Lower lobe of right lung (tissue), 2 donors: ENCODE data around the gene TTLL9. TPM values are rescaled to one million over a fixed set of nuclear protein-coding genes. Genes with fewer than 3 reads are reported as not detected.

ENCODE experiments used
- ATAC-seq, 2 donors: fragments of 200-7000 bp; cut with Tn5 transposase; one replicate each; pipeline ENCODE4 v1.9.1; 2020 to 2022; ENCODE audit warnings: mild to moderate bottlenecking in 2 of 2, moderate library complexity in 2 of 2
- DNase-seq: peaks from one replicate; pipeline ENCODE4 v3.0.0-alpha.2; 2020
- H3K27ac ChIP-seq: fragments of 200-600 bp; one replicate; pipeline ENCODE4 v1.8.0; 2022
- H3K27me3 ChIP-seq: fragments of 200-600 bp; one replicate; pipeline ENCODE4 v1.8.0; 2022; ENCODE audit warnings: low read depth
- H3K36me3 ChIP-seq: fragments of 200-600 bp; one replicate; pipeline ENCODE4 v1.8.0; 2022; ENCODE audit warnings: mild to moderate bottlenecking
- H3K4me1 ChIP-seq: fragments of 200-600 bp; one replicate; pipeline ENCODE4 v1.8.0; 2022
- H3K4me3 ChIP-seq: fragments of 200-600 bp; one replicate; pipeline ENCODE4 v1.8.0; 2022; ENCODE audit warnings: mild to moderate bottlenecking
- H3K9me3 ChIP-seq: fragments of 200-600 bp; one replicate; pipeline ENCODE4 v1.8.0; 2022
- intact Hi-C: fragments of 100-400 bp; cut with DNase I; formaldehyde crosslinking; loops from one replicate; pipeline ENCODE4 v1.11.0; 2022
- total RNA-seq: library from RNA; stranded (reverse); fragmentation: NEBNext Ultra II Directional; extraction: Animal tissue kit (Norgen Biotek cat#: 25700); gene quantifications from one replicate; pipeline ENCODE4 v1.2.1, GENCODE V29; 2021
- TF ChIP-seq, protein P1 (sequence below): fragments of 200-600 bp; IDR thresholded peaks from one replicate; pipeline ENCODE4 v1.8.0; 2022; ENCODE audit warnings: antibody characterized with exemption, mild to moderate bottlenecking
- donor health status: DM: no; HTN: yes; CAD: no; lungs with severe emphysema.

The TTLL9 gene
- total RNA-seq, 1 donor from 2014 or later = 5.9 TPM

DNA sequence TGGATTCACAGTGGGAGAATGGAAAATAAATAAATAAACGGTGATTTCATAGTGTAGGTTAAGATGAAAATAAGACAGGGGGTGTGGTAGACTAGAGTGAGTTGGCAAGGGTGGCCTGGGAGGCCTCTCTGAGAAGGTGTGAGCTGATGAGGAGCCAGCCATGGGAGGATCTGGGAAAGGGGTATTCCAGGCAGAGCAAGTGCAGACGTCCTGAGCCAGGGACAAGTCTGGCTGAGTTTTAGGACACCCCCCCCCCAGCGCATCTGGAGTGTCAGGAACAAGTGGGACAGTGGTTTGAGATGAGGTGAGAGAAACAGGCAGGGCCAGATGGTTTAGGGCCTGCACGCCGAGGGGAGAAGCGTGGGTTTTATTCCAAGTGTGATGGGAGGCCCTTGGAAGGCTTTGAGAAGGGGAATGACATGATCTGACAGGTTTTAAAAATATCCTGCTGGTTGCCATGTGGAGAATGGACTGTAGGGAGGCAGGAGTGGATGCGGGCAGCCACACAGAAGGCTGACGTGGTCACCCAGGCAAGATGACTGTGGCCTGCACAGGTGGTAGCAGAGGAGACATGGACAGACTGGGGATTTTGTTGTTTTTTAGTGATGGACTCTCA, 118.7 kb downstream of the TTLL9 start:
- Histone ChIP-seq H3K4me3 (no peak overlapping the region), H3K27ac (no peak overlapping the region), H3K4me1 (no peaks in the 10 kb centered on the region), H3K27me3 (peaks cover 7% of the 10 kb centered on the region), H3K36me3 (no peaks in the 10 kb centered on the region), H3K9me3 (no peaks in the 10 kb centered on the region)
- intact Hi-C loops = no loop called here
- DNase-seq (no peak), ATAC-seq (no peak)
- TF ChIP-seq, protein P1, sequence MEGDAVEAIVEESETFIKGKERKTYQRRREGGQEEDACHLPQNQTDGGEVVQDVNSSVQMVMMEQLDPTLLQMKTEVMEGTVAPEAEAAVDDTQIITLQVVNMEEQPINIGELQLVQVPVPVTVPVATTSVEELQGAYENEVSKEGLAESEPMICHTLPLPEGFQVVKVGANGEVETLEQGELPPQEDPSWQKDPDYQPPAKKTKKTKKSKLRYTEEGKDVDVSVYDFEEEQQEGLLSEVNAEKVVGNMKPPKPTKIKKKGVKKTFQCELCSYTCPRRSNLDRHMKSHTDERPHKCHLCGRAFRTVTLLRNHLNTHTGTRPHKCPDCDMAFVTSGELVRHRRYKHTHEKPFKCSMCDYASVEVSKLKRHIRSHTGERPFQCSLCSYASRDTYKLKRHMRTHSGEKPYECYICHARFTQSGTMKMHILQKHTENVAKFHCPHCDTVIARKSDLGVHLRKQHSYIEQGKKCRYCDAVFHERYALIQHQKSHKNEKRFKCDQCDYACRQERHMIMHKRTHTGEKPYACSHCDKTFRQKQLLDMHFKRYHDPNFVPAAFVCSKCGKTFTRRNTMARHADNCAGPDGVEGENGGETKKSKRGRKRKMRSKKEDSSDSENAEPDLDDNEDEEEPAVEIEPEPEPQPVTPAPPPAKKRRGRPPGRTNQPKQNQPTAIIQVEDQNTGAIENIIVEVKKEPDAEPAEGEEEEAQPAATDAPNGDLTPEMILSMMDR = no peak

- intact Hi-C loops = no loop called here
- no peak overlapping the region for H3K4me3 ChIP-seq
- no peaks in the 10 kb centered on the region for H3K36me3 ChIP-seq
- TF ChIP-seq, protein P1 = no peak
- no peaks in the 10 kb centered on the region for H3K4me1 ChIP-seq
- no peaks in the 10 kb centered on the region for H3K9me3 ChIP-seq
- ATAC-seq = no peak
- no peak overlapping the region for H3K27ac ChIP-seq
- DNase-seq = no peak
- H3K27me3 ChIP-seq = peaks cover 23% of the 10 kb centered on the region
Measured at GRCh38 chr20:31990641-31991338, 120.4 kb downstream of the TTLL9 start.

- ATAC-seq = no peak
- H3K27me3 ChIP-seq = peaks cover 25% of the 10 kb centered on the region
- H3K4me3 ChIP-seq = no peak overlapping the region
- no peaks in the 10 kb centered on the region for H3K4me1 ChIP-seq
- intact Hi-C loops = no loop called here
- DNase-seq = no peak
- no peak overlapping the region for H3K27ac ChIP-seq
- H3K36me3 ChIP-seq = no peaks in the 10 kb centered on the region
- TF ChIP-seq, protein P1 = no peak
- no peaks in the 10 kb centered on the region for H3K9me3 ChIP-seq
Measured at GRCh38 chr20:31991339-31991705, 120.9 kb downstream of the TTLL9 start.

GRCh38 chr20:31992086-31992485, 121.7 kb downstream of the TTLL9 start:
- TF ChIP-seq, protein P1 = no peak
- Histone ChIP-seq H3K27ac (no peak overlapping the region), H3K4me1 (no peaks in the 10 kb centered on the region), H3K36me3 (no peaks in the 10 kb centered on the region), H3K27me3 (peaks cover 32% of the 10 kb centered on the region), H3K4me3 (no peak overlapping the region), H3K9me3 (no peaks in the 10 kb centered on the region)
- no peak for DNase-seq
- no peak for ATAC-seq
- intact Hi-C loops = no loop called here

Other genes with a start within 250 kb of the TTLL9 start
- gene COX4I2, start 232.7 kb upstream of the TTLL9 start, total RNA-seq = 17.1 TPM
- gene BCL2L1, start 147.8 kb upstream of the TTLL9 start, total RNA-seq = 126 TPM
- gene TPX2, start 131.3 kb upstream of the TTLL9 start, total RNA-seq = 1.9 TPM
- not detected for gene MYLK2, start 51.3 kb upstream of the TTLL9 start, total RNA-seq
- 1.1 TPM for gene FOXS1, start 25.0 kb upstream of the TTLL9 start, total RNA-seq
- 0.80 TPM for gene DUSP15, start 107 bp upstream of the TTLL9 start, total RNA-seq
- 9.4 TPM for gene PDRG1, start 81.4 kb downstream of the TTLL9 start, total RNA-seq
- 0.06 TPM for gene XKR7, start 97.5 kb downstream of the TTLL9 start, total RNA-seq
- gene CCM2L, start 139.8 kb downstream of the TTLL9 start, total RNA-seq = 18.8 TPM
- gene HCK, start 181.6 kb downstream of the TTLL9 start, total RNA-seq = 99.9 TPM
- gene TM9SF4, start 239.1 kb downstream of the TTLL9 start, total RNA-seq = 49.7 TPM